Sigmoid colon (tissue), 7 donors: Measurements from ENCODE around the gene ABCD4. TPM values are rescaled to one million over a fixed set of nuclear protein-coding genes. Genes with fewer than 3 reads are reported as not detected.

Source experiments
- DNase-seq: peaks from one replicate; pipeline ENCODE4 v3.0.0-alpha.2; 2019
- H3K27ac ChIP-seq, 4 donors: fragments of 200-600 bp; sonication (generic); one replicate each; pipeline ENCODE4 v1.5.1; 2016 to 2019; ENCODE audit warnings: mild to moderate bottlenecking in 1 of 4
- H3K27me3 ChIP-seq, 3 donors: fragments of 200-600 bp; sonication (generic); one replicate each; pipeline ENCODE4 v1.5.1; 2019; ENCODE audit warnings: mild to moderate bottlenecking in 1 of 3
- H3K36me3 ChIP-seq, 4 donors: fragments of 200-600 bp; sonication (generic); one replicate each; pipeline ENCODE4 v1.5.1; 2016 to 2019
- H3K4me1 ChIP-seq, 4 donors: fragments of 200-600 bp; sonication (generic); one replicate each; pipeline ENCODE4 v1.5.1; 2017 to 2019
- H3K4me3 ChIP-seq, 4 donors: fragments of 200-600 bp; sonication (generic); one replicate each; pipeline ENCODE4 v1.5.1; 2017 to 2019; ENCODE audit warnings: mild to moderate bottlenecking in 2 of 4, moderate library complexity in 1 of 4
- H3K9me3 ChIP-seq, 4 donors: fragments of 200-600 bp in 3 of 4; sonication (generic) in 3 of 4; one replicate each; pipeline versions ENCODE4 v1.5.1 to v1.6.1; 2013 to 2019
- EP300 ChIP-seq, 4 donors: sonication (generic); formaldehyde crosslinking; IDR thresholded peaks; one replicate each; pipeline ENCODE4 v1.6.1; 2017; ENCODE audit warnings: antibody characterized with exemption in 4 of 4
- POLR2A ChIP-seq, 2 donors: fragments of 450-650 bp; IDR thresholded peaks; one replicate each; pipeline ENCODE4 v1.6.1; 2016; ENCODE audit warnings: antibody characterized with exemption in 2 of 2, mild to moderate bottlenecking in 2 of 2, moderate library complexity in 2 of 2
- POLR2AphosphoS5 ChIP-seq, 4 donors: sonication (generic); formaldehyde crosslinking; IDR thresholded peaks; one replicate each; pipeline ENCODE4 v1.6.1; 2017; ENCODE audit warnings: antibody characterized with exemption in 4 of 4
- whole genome bisulfite sequencing, 2 donors: extraction: QIAGEN DNeasy Blood & Tissue Kit; methylation state at CpG; one replicate each; pipeline ENCODE4 v1.1.7; 2013; 5-methylcytosine and 5-hydroxymethylcytosine counted together
- intact Hi-C: fragments of 100-400 bp; cut with DNase I; formaldehyde crosslinking; loops from one replicate; pipeline ENCODE4 v1.15.1; 2023
- polyA plus RNA-seq, 3 donors: library from polyadenylated mRNA; stranded (reverse); fragments of 200-250 nt; gene quantifications; one replicate each; pipeline ENCODE4 v1.2.3, GENCODE V29; 2013
- total RNA-seq, 4 donors: library from RNA; depleted of rRNA; stranded (reverse); fragments of >200 nt; gene quantifications; one replicate each; pipeline ENCODE4 v1.1.0, GENCODE V29; 2016
- TF ChIP-seq, protein P1 (sequence below), 4 experiments: fragments of 450-650 bp in 3 of 4; fragments of 200-600 bp in 1 of 4; IDR thresholded peaks; one replicate each; pipeline ENCODE4 v1.5.1; 2016 to 2019; ENCODE audit warnings: antibody characterized with exemption in 4 of 4, mild to moderate bottlenecking in 3 of 4, moderate library complexity in 2 of 4
- donor health status: healthy with polysubstance abuse.
- donor health status: Bipolar disorder and iron deficiency.
- donor health status: healthy.

ABCD4 gene
- total and polyA plus RNA-seq, 7 donors: 13.6 to 50.1 (median 28.9) TPM

DNA sequence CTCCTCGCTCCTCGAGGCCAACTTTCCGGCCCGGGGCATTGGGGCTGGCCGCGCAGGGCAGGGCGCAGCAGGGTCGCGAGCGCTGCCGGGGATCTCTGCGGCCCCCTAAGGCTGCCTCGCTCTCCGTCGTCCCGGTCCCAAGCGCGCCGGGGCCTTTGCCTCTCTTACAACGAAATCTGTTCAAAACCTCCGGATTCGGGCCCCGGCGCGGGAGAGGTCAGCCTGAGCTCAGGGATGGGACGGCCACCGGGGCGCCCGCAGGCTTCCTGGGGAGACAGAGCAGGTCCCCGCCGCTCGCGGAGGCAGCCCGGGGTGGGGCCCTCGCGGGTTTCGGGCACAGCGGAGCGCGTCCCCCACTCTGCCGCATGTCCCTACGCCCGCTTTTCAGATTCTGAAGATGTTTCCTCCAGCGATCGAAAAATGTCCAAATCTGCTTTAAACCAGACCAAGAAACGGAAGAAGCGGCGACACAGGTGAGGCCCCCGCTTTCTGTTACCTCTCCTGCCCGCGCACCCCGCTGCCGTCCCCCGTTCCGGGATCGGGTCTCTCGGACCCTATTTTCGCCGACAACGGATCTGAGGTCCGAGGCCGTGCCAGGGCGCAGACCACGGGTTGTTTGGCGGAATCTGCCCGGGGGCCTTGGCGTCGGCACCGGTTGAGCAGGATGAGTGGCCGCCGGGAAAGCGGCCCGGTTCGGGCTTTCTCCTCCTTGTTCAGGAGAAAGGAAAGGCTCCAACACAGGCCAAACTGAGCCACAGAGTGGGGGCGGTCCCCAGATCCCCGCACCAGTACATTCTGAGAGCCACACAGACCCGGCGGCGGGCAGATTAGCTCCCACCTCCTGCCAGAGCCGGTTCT lies 61.7 kb downstream of the ABCD4 start:
- intact Hi-C loops: no loop called here
- Histone ChIP-seq H3K4me1 (peaks cover 0 to 31% (median 27%) of the 10 kb centered on the region in 4 donors), H3K9me3 (no peaks in the 10 kb centered on the region), H3K27me3 (peaks cover 42 to 87% (median 74%) of the 10 kb centered on the region in 3 donors), H3K4me3 (peak overlapping the region in 3 of 4 donors; percentile 12 to 29 (median 28)), H3K36me3 (no peaks in the 10 kb centered on the region), H3K27ac (no peak overlapping the region)
- peak in 1 of 4 donors; percentile 40 for TF ChIP-seq POLR2AphosphoS5 (IDR thresholded peaks at IDR 0.05)
- TF ChIP-seq, protein P1, sequence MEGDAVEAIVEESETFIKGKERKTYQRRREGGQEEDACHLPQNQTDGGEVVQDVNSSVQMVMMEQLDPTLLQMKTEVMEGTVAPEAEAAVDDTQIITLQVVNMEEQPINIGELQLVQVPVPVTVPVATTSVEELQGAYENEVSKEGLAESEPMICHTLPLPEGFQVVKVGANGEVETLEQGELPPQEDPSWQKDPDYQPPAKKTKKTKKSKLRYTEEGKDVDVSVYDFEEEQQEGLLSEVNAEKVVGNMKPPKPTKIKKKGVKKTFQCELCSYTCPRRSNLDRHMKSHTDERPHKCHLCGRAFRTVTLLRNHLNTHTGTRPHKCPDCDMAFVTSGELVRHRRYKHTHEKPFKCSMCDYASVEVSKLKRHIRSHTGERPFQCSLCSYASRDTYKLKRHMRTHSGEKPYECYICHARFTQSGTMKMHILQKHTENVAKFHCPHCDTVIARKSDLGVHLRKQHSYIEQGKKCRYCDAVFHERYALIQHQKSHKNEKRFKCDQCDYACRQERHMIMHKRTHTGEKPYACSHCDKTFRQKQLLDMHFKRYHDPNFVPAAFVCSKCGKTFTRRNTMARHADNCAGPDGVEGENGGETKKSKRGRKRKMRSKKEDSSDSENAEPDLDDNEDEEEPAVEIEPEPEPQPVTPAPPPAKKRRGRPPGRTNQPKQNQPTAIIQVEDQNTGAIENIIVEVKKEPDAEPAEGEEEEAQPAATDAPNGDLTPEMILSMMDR (IDR thresholded peaks at IDR 0.05): no peak
- no peak for DNase-seq
- 2 to 3% methylated on average over 80 of the region's 80 CpGs for WGBS, 2 donors

DNA sequence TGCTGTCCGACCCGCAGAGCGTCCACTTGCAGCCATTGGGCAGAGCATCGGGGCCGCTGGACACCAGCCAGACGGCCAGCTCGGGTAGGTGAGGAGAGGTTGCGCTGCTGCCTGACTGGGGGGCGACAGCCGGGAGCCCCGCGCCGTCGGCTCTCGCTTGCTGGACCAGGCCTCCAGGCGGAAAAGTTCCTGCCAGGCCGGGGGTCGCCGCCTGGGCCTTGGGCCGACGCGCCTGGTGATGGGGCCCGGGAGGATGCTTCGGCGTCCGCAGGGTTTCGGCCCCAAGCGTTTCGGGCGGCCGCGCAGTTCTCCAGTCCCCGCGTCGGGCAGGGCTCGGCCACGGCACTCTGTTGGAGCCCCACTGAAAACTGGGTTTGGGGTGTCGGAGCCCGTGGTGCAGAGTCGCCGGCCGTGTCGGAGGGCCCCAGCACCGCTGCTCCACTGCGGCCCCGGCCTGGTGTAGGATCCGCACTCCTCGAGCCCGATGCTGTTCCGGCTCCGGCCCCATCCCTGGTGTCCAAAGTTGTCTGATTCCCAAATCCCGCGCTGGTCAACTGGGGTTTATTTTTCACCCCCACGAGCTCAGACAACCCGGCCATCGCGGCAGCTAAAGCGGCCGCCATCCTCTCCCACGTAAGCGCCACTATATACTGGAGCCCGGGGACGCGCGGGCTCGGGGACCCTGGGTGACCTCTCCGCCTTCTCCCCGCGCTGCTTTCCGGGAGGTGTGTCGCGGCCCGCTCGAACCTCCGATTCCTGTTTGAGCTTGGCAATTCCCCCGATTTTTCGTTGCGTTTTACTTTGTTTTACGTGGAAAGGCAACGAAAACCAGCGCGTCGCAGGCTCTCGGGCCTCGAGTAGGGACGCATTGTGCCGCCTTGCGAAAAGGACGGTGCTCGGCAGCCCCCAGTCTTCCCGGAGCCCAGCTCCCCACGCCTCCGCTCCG lies 62.6 kb downstream of the ABCD4 start:
- no peak for TF ChIP-seq EP300 (IDR thresholded peaks at IDR 0.05)
- peak in 3 of 4 donors; percentile 56 to 85 (median 71) for TF ChIP-seq POLR2AphosphoS5 (IDR thresholded peaks at IDR 0.05)
- TF ChIP-seq POLR2A (IDR thresholded peaks at IDR 0.05): no peak
- Histone ChIP-seq H3K4me1 (peaks cover 0 to 31% (median 27%) of the 10 kb centered on the region in 4 donors), H3K36me3 (no peaks in the 10 kb centered on the region), H3K27me3 (peaks cover 42 to 81% (median 68%) of the 10 kb centered on the region in 3 donors), H3K4me3 (peak overlapping the region in 3 of 4 donors; percentile 12 to 29 (median 28)), H3K27ac (no peak overlapping the region), H3K9me3 (no peaks in the 10 kb centered on the region)
- intact Hi-C loops: no loop called here
- DNase-seq: no peak
- WGBS, 2 donors: 4 to 5% methylated on average over 94 of the region's 94 CpGs

- peak within 1 kb of the TSS in 2 of 4 donors; percentile 28 to 29 for H3K4me3 ChIP-seq
- H3K9me3 ChIP-seq: no peaks in the 10 kb centered on the region
- intact Hi-C loops: no loop called here
- DNase-seq: no peak
- peaks cover 42 to 73% (median 65%) of the 10 kb centered on the region in 3 donors for H3K27me3 ChIP-seq
- TF ChIP-seq, protein P1 (IDR thresholded peaks at IDR 0.05): no peak
- no peak for TF ChIP-seq POLR2A (IDR thresholded peaks at IDR 0.05)
- TF ChIP-seq POLR2AphosphoS5 (IDR thresholded peaks at IDR 0.05): no peak
- H3K36me3 ChIP-seq: no peaks in the 10 kb centered on the region
- 11 to 16% methylated on average over 40 of the region's 40 CpGs for WGBS, 2 donors
- H3K27ac ChIP-seq: no peak within 1 kb of the TSS
- H3K4me1 ChIP-seq: peaks cover 0 to 31% (median 27%) of the 10 kb centered on the region in 4 donors
Observed at GRCh38 chr14:74238974-74239847, 63.5 kb downstream of the ABCD4 start, which contains the start of gene VSX2. TSS of gene VSX2 (plus strand) at chr14:74239449. CDS start at chr14:74239562, 113 bp downstream.

DNA sequence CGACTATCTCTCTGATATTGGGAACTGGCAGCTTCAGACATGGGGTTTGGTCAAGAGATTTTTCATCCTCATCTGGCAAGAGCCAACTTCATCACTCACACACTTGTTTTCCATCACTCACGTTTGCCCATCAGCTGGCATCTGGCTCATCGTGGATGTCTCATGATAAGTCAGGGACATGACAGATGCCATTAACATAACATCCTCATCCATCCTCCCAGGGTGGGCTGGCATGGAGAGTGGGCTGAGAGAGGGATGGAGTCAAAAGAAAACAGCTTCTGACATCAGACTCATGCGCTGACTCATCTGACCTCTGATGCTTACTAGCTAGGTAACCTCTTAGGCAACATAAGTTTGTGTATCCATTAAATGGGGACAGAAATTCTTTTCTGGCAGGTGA lies 65.3 kb downstream of the ABCD4 start:
- Histone ChIP-seq H3K4me3 (no peak overlapping the region), H3K27ac (no peak overlapping the region), H3K36me3 (no peaks in the 10 kb centered on the region), H3K9me3 (no peaks in the 10 kb centered on the region), H3K4me1 (peaks cover 0 to 31% (median 27%) of the 10 kb centered on the region in 4 donors), H3K27me3 (peaks cover 35 to 55% (median 51%) of the 10 kb centered on the region in 3 donors)
- no peak for DNase-seq
- TF ChIP-seq POLR2A (IDR thresholded peaks at IDR 0.05) (no peak), POLR2AphosphoS5 (IDR thresholded peaks at IDR 0.05) (no peak), EP300 (IDR thresholded peaks at IDR 0.05) (no peak)
- TF ChIP-seq, protein P1 (IDR thresholded peaks at IDR 0.05): no peak
- intact Hi-C loops: no loop called here
- WGBS, 2 donors: 73 to 90% methylated on average over 4 of the region's 4 CpGs

Other genes with a start within 250 kb of the ABCD4 start
- 10 to 100 TPM; 19.9 to 33.5 (median 30.6) TPM for gene ALDH6A1, start 218.5 kb downstream of the ABCD4 start, total RNA-seq
- gene ALDH6A1, start 218.5 kb downstream of the ABCD4 start, polyA plus RNA-seq: 10 to 100 TPM in 2 of 3 donors, 1 to 10 TPM in 1; 9.6 to 16.9 (median 10.9) TPM
- 10 to 100 TPM in 2 of 4 donors, 1 to 10 TPM in 2; 9.1 to 11.1 (median 10.3) TPM for gene LIN52, start 218.0 kb downstream of the ABCD4 start, total RNA-seq
- gene LIN52, start 218.0 kb downstream of the ABCD4 start, polyA plus RNA-seq: 1 to 10 TPM; 3.7 to 6.0 (median 4.2) TPM
- not detected for gene VSX2, start 63.5 kb downstream of the ABCD4 start, total RNA-seq
- gene VSX2, start 63.5 kb downstream of the ABCD4 start, polyA plus RNA-seq: under 1 TPM in 1 of 3 donors, not detected in 2; 0.04 TPM
- not detected for gene VRTN, start 45.5 kb upstream of the ABCD4 start, total RNA-seq
- gene VRTN, start 45.5 kb upstream of the ABCD4 start, polyA plus RNA-seq: under 1 TPM in 2 of 3 donors, not detected in 1; 0.23 to 0.25 TPM
- gene SYNDIG1L, start 123.3 kb upstream of the ABCD4 start, total RNA-seq: 1 to 10 TPM in 1 of 4 donors, under 1 TPM in 1, not detected in 2; under 0.01 to 1.7 TPM
- gene SYNDIG1L, start 123.3 kb upstream of the ABCD4 start, polyA plus RNA-seq: under 1 TPM in 1 of 3 donors, not detected in 2; 0.20 TPM
- 100 to 1,000 TPM; 182 to 273 (median 215) TPM for gene NPC2, start 190.4 kb upstream of the ABCD4 start, total RNA-seq
- gene NPC2, start 190.4 kb upstream of the ABCD4 start, polyA plus RNA-seq: 100 to 1,000 TPM; 176 to 251 (median 230) TPM
- 10 to 100 TPM in 3 of 4 donors, 1 to 10 TPM in 1; 8.6 to 15.7 (median 12.0) TPM for gene ISCA2, start 190.8 kb upstream of the ABCD4 start, total RNA-seq
- gene ISCA2, start 190.8 kb upstream of the ABCD4 start, polyA plus RNA-seq: 10 to 100 TPM; 24.2 to 59.0 (median 27.0) TPM